ENCODE results near the gene PER1. TPM values are rescaled to one million over a fixed set of nuclear protein-coding genes. Genes with fewer than 3 reads are reported as not detected.

PER1 gene
- total and polyA plus RNA-seq, 9 of the 15 experiments (the other 6 are each of a cell fraction or from before 2014, with no cell fraction given): 0.13 to 26.0 (median 3.4) TPM

- no peak for TF ChIP-seq JUN (IDR thresholded peaks at IDR 0.05; ENCODE audit: borderline replicate concordance, low read depth, low read length)
- TF ChIP-seq JUN (CRISPR knock-in tag; IDR thresholded peaks at IDR 0.05; ENCODE audit: borderline replicate concordance): no peak
- TF ChIP-seq IRF1 (CRISPR knock-in tag; IDR thresholded peaks at IDR 0.05; ENCODE audit: borderline replicate concordance): no peak
- TF ChIP-seq CREM (IDR thresholded peaks at IDR 0.05; ENCODE audit: low read depth): no peak
- no peak for TF ChIP-seq LARP7 (IDR thresholded peaks at IDR 0.05)
- TF ChIP-seq ATF2 (CRISPR knock-in tag; IDR thresholded peaks at IDR 0.05): no peak
- peak; percentile 40; the same call in 1 of the 2 replicates for TF ChIP-seq CREB1 (IDR thresholded peaks at IDR 0.05)
- TF ChIP-seq CREB1 (CRISPR knock-in tag; IDR thresholded peaks at IDR 0.05): no peak
- TF ChIP-seq NBN (IDR thresholded peaks at IDR 0.05; ENCODE audit: low read depth): no peak
- peak in 1 of 2 experiments; percentile 55 for TF ChIP-seq E2F6 (IDR thresholded peaks at IDR 0.05; ENCODE audit: borderline replicate concordance in 1 of 2, extremely low read depth in 1 of 2, insufficient read depth in 1 of 2, insufficient read length in 1 of 2, low read depth in 1 of 2, low read length in 1 of 2, poor library complexity in 1 of 2, severe bottlenecking in 1 of 2)
- no peak for TF ChIP-seq SIX5 (IDR thresholded peaks at IDR 0.05; ENCODE audit: borderline replicate concordance in 1 of 2, insufficient read depth in 1 of 2, low read depth in 1 of 2, low read length in 2 of 2)
- TF ChIP-seq MEF2A (IDR thresholded peaks at IDR 0.05; ENCODE audit: control insufficient read depth, low read depth, low read length): no peak
- no peak for TF ChIP-seq NR2F6 (CRISPR knock-in tag; IDR thresholded peaks at IDR 0.05)
- no peak for TF ChIP-seq MTF1 (CRISPR knock-in tag; IDR thresholded peaks at IDR 0.05; ENCODE audit: borderline replicate concordance)
- TF ChIP-seq HDGF (IDR thresholded peaks at IDR 0.05): 0 out of 2 replicates have a peak, but pooled peaks have one; percentile 50
- peak; percentile 3; the same call in 1 of the 2 replicates for TF ChIP-seq RBFOX2 (IDR thresholded peaks at IDR 0.05; ENCODE audit: low read depth, low read length)
- no peak for TF ChIP-seq FOXP4 (CRISPR knock-in tag; IDR thresholded peaks at IDR 0.05; ENCODE audit: borderline replicate concordance)
- no peak for TF ChIP-seq ZC3H8 (IDR thresholded peaks at IDR 0.05)
- no peak for TF ChIP-seq CREB3 (tag; conservative IDR thresholded peaks at IDR 0.05; ENCODE audit: low read depth)
Measured at GRCh38 chr17:8162997-8163977, 11.1 kb upstream of the PER1 start (continued).

Data from K562 (cell line).